ENCODE measurements around the gene ZNF581.

- TF ChIP-seq POLR2A (IDR thresholded peaks at IDR 0.05) (no peak), CTCF (IDR thresholded peaks at IDR 0.05) (no peak)
Observed at GRCh38 chr19:55594996-55595545, 48.4 kb upstream of the ZNF581 start.
